Peyer's patch (tissue), 4 donors: ENCODE data around the gene ARHGAP15.

Experiments used
- CTCF ChIP-seq, 6 experiments: fragments of 450-650 bp in 4 of 6; fragments of 200-600 bp in 2 of 6; sonication (generic) in 1 of 6; IDR thresholded peaks; one replicate each; pipeline ENCODE4 v1.5.1; 2017 to 2019; ENCODE audit warnings: antibody characterized with exemption in 6 of 6, mild to moderate bottlenecking in 3 of 6, moderate library complexity in 1 of 6
- POLR2A ChIP-seq, 2 donors: fragments of 450-650 bp; IDR thresholded peaks; one replicate each; pipeline ENCODE4 v1.5.1; 2017; ENCODE audit warnings: antibody characterized with exemption in 2 of 2, mild to moderate bottlenecking in 2 of 2, moderate library complexity in 2 of 2

GRCh38 chr2:143615562-143615961, 486.3 kb downstream of the ARHGAP15 start:
- TF ChIP-seq CTCF (IDR thresholded peaks at IDR 0.05), result no peak
- TF ChIP-seq POLR2A (IDR thresholded peaks at IDR 0.05), result no peak
